Fibroblast of skin of right biceps (primary cell): ENCODE data around the gene USP10.

ENCODE experiments used
- DNase-seq: peaks from one replicate; pipeline ENCODE4 v3.0.0-alpha.2; 2013

USP10 gene

DNA sequence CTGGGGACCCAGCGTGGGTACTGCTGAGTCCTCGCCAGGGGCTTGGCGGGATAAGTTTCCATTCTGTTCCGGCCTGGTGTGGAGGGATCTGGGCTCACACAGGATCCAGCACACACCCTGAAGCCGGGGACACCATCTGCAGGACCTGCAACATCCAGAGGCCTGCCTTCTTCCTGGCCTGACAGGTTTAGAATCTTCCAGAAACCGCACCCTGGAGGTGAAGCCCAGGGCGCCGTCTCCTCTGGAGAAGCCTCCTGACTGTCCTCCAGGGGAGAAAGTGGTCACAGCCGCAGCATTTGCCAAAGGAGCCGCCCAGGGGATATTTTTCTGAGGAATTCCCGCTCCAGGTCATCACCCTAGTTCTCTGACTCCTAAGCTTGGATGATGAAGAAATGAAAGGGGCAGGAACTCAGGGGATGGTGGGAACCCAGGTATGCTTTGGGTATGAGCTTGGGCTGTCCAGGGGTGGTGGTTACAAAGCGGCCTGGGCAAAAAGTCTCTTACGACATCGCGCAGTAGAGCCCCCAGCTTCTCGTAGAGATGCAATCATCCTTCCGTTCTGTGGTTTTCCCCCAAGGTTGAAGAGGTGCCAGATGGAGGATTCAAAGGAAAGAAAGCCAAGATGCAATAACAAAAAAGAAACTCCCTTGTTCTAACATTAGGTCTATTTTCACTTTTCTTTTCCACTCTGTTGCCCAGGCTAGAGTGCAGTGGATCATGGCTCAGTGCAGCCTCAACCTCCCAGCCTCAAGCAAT, 110.9 kb downstream of the USP10 start:
- DNase-seq, result peak; percentile 80

GRCh38 chr16:84811529-84811928, 111.7 kb downstream of the USP10 start:
- DNase-seq, result no peak

DNA sequence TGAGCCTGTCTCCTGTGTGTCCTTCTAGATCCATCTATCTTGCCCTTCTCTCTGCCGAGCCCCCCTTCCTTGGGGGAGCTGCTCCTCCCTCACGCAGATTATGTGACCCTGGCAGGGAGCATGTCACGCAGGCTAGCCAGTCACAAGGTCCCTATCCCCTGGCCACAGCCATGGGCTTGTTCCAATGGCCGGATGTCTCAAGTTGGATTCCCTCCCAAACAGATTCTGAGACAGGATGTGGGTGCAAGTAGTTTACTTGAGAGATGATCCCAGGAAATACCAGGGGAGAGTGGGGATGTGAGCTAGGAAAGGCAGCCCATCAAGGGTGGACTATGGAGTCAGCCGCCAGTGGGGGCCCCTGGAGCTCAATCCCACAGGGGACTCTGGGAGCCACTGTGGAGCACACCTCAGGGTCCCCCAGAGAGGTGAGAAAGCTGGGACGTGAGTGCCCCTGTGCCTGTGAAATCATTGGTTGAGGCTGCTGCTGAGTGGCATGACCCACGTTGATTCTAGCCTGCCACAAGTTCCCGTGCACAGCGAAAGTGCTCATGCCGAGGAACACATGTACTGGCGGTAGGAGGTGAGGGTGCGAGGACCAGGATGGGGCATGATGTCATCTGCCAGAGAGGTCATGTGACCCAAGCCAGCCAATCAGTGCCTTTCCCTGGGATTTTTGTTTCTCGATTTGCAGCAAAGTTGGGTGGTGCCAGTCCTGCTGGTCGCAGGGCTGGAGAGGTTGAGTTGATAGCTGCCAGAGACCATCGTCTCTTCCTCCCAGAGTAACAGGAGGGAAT, 113.5 kb downstream of the USP10 start:
- no peak for DNase-seq

- no peak for DNase-seq
Observed at GRCh38 chr16:84815462-84815861, 115.7 kb downstream of the USP10 start.

DNA sequence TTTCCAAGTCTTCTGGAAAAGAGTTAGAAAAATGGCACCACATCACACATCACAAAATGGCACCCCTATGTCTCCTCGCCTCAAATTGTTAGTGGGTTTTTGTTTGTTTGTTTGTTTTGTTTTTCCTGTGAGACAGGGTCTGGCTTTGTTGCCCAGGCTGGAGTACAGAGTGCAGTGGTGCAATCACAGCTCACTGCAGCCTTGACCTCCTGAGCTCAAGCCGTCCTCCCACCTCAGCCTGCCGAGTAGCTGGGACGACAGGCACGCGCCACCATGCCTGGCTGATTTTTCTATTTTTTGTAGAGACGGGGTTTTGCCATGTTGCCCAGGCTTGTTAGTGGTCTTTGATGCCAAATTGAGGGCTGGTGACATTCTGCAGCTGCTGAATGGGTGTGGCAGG, 116.2 kb downstream of the USP10 start:
- no peak for DNase-seq

GRCh38 chr16:84816485-84816884, 116.7 kb downstream of the USP10 start:
- no peak for DNase-seq

- no peak for DNase-seq
Observed at GRCh38 chr16:84817206-84817605, 117.4 kb downstream of the USP10 start.

GRCh38 chr16:84817613-84818012, 117.8 kb downstream of the USP10 start:
- no peak for DNase-seq

DNA sequence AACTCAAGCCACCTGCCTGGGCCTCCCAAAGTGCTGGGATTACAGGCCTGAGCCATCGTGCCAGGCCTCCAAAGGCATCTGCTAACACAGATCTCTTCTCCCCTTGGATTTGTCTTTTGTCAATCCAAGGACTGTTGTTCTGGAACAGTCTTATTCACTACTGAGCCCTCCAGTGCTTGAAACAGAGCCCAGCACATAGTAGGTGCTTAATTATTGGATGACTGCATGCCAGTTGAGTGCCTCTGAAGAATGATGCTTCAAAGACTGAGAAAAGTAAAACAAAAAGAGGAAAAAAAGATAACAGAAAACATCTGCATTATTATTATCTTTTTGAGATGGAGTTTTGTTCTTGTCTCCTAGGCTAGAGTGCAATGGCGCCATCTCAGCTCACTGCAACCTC, 118.3 kb downstream of the USP10 start:
- no peak for DNase-seq

DNA sequence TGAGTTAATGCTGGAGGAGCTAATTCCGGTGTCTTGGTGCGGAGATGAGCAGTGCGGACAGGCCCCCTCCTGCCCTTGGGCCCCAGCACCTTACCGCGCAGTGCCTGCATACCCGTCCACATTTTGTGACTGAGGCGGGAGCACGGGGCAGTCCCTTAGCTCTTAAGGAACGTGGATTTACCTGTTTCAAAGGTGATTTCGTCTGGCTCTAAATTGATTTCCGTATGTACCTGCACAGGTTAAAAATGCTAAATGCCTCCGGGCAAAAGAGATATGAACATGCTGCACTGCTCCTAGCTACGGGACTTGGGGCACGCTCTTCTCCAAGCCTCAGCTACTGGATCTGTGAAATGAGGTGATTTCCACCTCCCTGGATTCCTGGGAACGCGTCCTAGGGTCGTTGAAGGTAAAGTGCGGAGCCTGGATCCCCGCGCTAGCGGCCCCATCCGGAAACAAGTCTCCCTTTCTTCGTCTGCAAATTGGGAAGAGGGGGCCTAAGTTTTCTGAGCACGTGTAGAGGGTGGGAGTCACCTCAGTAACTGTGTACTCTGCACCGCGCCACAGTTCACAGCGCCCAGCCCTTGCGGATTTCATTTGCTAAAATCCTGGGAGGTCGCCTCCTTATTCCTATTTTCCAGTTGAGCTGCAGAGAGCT, 119.3 kb downstream of the USP10 start:
- no peak for DNase-seq

DNA sequence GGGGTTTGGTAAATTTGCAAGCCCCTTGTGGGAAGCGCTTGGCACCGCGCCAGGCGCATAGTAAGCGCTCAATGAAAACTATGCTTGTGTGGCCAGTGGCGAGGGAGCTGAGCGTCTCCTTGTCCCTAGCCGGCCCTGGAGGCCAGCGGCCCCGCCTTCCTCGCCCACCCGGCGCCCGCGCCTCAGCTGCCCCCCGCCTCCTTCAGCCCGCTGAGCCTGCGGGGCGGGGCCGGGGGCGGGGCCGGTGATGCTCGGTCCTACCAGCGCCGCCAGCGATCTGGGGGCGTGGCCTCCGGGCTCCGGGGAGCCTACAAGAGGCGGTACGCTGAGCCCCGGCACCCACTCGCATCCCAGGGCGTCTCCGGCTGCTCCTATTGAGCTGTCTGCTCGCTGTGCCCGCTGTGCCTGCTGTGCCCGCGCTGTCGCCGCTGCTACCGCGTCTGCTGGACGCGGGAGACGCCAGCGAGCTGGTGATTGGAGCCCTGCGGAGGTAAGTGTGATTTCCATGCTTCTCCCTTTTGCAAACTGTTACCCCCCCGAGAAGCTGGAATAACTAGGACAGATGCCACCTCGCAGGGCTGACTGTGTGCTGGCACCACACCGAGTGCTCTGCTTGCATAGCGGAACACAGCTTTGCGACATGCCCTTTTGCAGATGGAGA, 120.0 kb downstream of the USP10 start, which contains the start of gene CRISPLD2:
TSS of gene CRISPLD2 (plus strand) at position 342 of the 661 bp plus-strand sequence. CDS start 18,511 bp downstream, outside the sequence.
- peak; percentile 90 for DNase-seq

- no peak for DNase-seq
Observed at GRCh38 chr16:84820305-84820684, 120.5 kb downstream of the USP10 start.

DNA sequence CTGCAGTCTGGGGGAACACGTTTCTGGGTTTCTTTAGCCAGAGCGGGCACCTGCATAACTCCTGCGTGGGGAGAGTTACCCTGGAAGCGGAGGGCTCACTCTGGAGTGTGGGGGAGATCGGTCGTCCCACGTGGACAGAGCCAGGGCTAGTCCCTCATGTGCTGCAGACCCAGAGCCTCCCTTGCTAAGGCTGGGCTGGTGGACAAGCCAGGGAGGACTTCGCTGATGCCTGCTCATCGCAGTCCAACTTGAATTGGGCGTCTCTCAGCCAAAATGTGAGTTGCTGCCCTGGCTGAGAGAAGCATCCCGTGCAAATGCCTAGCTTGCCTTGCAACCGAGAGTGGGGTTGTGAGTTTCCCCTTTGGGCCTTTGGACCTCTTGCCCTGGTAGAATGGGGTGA, 121.0 kb downstream of the USP10 start:
- no peak for DNase-seq

DNA sequence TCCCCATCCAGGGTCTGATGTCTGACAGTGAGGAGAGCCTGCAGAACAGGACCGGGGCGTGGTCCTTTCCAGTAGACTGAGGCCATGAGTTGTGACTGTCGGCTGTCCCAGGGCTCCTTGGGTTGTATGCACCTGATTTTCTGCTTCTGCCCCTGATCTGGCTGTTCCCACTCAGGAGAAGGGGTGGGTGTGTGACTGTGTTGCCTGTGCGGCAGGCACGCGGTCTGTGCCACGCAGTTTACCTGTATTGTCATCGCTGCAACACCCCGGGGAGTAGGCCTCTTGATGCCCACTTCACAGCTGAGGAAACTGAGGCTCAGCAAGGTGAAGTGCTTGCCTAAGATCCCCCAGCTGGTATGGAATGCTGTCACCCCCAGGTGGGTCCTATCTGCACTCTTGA, 121.4 kb downstream of the USP10 start:
- no peak for DNase-seq

- DNase-seq, result peak; percentile 59
Observed at GRCh38 chr16:84821728-84822689, 122.2 kb downstream of the USP10 start.

GRCh38 chr16:84822990-84823389, 123.2 kb downstream of the USP10 start:
- DNase-seq, result no peak

- no peak for DNase-seq
Observed at GRCh38 chr16:84823484-84823883, 123.7 kb downstream of the USP10 start.

DNA sequence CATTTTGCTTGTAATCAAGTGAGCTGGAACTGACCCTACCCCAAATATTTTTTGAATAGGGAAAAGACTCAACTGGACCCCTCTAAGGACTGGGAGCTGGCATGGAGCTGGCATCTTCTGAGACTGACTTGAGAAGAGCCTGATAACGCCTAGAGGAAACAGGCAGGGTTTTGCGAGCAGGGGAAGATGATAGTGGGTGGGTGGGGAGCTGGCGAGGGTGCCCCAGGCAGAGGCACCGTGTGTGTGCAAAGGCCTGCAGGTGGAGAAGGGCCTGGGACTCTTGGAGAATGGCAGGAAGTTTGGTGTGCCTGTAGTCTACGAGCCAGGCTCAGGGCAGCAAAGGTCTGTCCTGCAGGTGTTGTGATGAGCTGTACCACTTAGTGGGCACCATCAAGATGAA, 124.1 kb downstream of the USP10 start:
- DNase-seq, result no peak

DNA sequence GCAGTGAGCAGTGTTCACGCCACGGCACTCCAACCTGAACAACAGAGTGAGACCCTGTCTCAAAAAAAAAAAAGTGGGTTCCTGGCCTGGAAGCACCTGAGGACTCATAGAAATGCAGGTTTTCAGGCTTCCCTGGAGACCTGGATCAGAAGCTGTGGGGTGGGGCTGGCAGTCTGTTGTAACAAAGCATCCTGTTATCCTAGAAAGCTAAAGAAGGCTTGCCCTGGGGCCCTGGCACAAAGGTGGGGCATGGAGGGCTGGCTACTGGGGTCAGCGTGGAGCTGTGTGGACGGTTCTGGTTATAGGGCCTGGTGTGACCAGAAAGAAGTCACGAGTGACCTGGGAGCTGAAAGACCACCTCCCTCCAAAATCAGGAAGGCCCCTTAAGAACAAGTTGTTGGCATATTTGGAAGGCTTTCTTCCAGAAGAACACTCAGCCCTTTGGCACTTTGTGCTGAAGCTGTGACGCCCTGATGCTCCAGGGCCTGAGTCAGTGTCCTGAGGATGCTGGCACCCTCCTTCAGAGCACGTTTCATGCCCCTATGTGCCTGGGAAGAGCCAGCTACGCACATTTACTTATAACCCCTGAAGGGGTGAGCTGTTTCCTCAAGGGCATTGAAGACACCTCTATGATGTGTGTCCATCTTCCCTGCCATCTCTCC, 126.2 kb downstream of the USP10 start:
- DNase-seq, result no peak

DNA sequence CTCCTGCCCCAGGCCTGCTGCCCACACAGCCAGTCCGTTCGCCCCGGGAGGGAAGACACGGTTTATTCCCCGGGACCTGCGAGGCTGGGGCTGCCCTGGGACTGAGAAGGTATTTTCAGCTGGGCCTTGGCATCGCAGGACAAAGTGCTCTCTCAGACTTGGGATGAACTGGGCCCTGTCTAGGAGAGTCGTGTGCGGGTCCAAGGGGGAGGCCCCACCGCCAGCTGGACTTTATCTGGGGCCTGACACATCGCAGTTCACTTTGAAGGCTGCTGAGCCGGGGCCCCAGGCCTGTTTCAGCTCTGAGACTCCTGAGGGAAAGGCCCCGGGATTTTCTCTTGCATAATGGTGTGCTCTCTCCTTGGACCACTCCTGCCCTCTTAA, 126.8 kb downstream of the USP10 start:
- no peak for DNase-seq

DNA sequence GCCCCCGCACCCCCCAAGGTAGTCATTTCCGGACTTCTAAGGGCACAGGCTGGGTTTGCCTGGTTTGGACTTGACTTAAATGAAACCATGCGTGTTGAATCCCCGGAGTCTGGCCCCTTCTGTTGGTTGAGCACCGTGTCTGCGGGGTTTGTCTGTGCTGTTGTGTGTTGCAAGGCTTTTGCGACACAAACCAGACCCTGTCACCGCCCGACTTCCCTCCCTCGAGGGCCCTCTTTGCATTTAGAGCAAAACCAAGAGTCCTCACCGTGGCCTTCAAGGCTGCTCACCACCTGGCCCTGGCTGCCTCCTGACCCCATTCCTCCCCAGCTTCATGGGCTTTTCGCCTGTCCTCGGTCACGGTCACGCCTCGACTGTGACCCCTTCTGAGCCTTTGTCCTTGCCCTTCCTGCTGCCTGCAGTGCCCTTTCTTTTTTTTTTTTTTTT, 127.4 kb downstream of the USP10 start:
- DNase-seq, result peak; percentile 62
